HepG2 (cell line): ENCODE measurements around the gene FMNL1. TPM values are rescaled to one million over a fixed set of nuclear protein-coding genes. Genes with fewer than 3 reads are reported as not detected.

Experiments used
- HIVEP1 ChIP-seq: sonication (generic); formaldehyde crosslinking; IDR thresholded peaks from 2 replicates; pipeline ENCODE4 v1.4.0; 2020; ENCODE audit warnings: mild to moderate bottlenecking, missing genetic modification reagents
- HNRNPLL ChIP-seq: fragments of 200-400 bp; formaldehyde crosslinking; IDR thresholded peaks from 2 replicates; pipeline ENCODE4 v1.6.1; 2017; ENCODE audit warnings: mild to moderate bottlenecking, low read depth, low read length; ENCODE audit not compliant: poor library complexity, severe bottlenecking
- KDM2A ChIP-seq: sonication (generic); formaldehyde crosslinking; IDR thresholded peaks from 2 replicates; pipeline ENCODE4 v1.4.0; 2020; ENCODE audit warnings: low read depth, missing genetic modification reagents, borderline replicate concordance
- MAF1 ChIP-seq: sonication (generic); formaldehyde crosslinking; IDR thresholded peaks from 2 replicates; pipeline ENCODE4 v1.5.0; 2020; ENCODE audit warnings: missing genetic modification reagents, borderline replicate concordance
- PCBP1 ChIP-seq: fragments of 200-400 bp; formaldehyde crosslinking; IDR thresholded peaks from 2 replicates; pipeline ENCODE4 v1.6.1; 2017; ENCODE audit warnings: mild to moderate bottlenecking, low read depth, low read length, borderline replicate concordance
- SALL1 ChIP-seq: sonication (generic); formaldehyde crosslinking; IDR thresholded peaks from 2 replicates; pipeline ENCODE4 v1.8.0; 2022; ENCODE audit warnings: mild to moderate bottlenecking, missing genetic modification reagents
- ZBTB2 ChIP-seq: sonication (generic); formaldehyde crosslinking; IDR thresholded peaks from 2 replicates; pipeline ENCODE4 v1.8.0; 2022; ENCODE audit warnings: low read depth, missing genetic modification reagents
- ZFX ChIP-seq: sonication (generic); formaldehyde crosslinking; IDR thresholded peaks from 2 replicates; pipeline ENCODE4 v1.4.0; 2020; ENCODE audit warnings: mild to moderate bottlenecking, low read depth, missing genetic modification reagents, moderate library complexity
- ZNF180 ChIP-seq: sonication (generic); formaldehyde crosslinking; IDR thresholded peaks from 2 replicates; pipeline ENCODE4 v1.4.0; 2020; ENCODE audit warnings: low read depth, missing genetic modification reagents, borderline replicate concordance
- ZNF275 ChIP-seq: sonication (generic); formaldehyde crosslinking; IDR thresholded peaks from 2 replicates; pipeline ENCODE4 v1.8.0; 2022; ENCODE audit warnings: missing genetic modification reagents, mild to moderate bottlenecking, inconsistent platforms, borderline replicate concordance
- ZNF343 ChIP-seq: sonication (generic); formaldehyde crosslinking; IDR thresholded peaks from 2 replicates; pipeline ENCODE4 v1.4.0; 2020; ENCODE audit warnings: mild to moderate bottlenecking, missing genetic modification reagents
- ZNF546 ChIP-seq: sonication (generic); formaldehyde crosslinking; conservative IDR thresholded peaks from 2 replicates; pipeline ENCODE4 v1.8.1; 2023; ENCODE audit warnings: mild to moderate bottlenecking, missing genetic modification reagents
- polyA plus RNA-seq, 8 experiments: library from polyadenylated mRNA; depleted of rRNA in 3 of 8; stranded (reverse) in 7 of 8; unstranded in 1 of 8; fragments of >200 nt; fragmentation: Illumina TruSeq in 4 of 8; extraction: Trizol in 4 of 8; gene quantifications; 2 replicates each; pipeline versions ENCODE4 v1.2.1 to v1.2.3, GENCODE V29; 2011 to 2016; ENCODE audit warnings: low read depth in 4 of 8, missing spikeins in 1 of 8, mixed read lengths in 1 of 8; ENCODE audit not compliant: insufficient read depth in 1 of 8
- total RNA-seq, 5 experiments: library from RNA; depleted of rRNA; stranded (reverse); fragments of >200 nt; fragmentation: Illumina TruSeq; extraction: Trizol; gene quantifications; 2 replicates each; pipeline ENCODE4 v1.2.3, GENCODE V29; 2016; ENCODE audit warnings: low read depth in 1 of 5
- TF ChIP-seq, protein P1 (sequence below): sonication (generic); formaldehyde crosslinking; conservative IDR thresholded peaks from 2 replicates; pipeline ENCODE4 v1.5.0; 2020; ENCODE audit warnings: missing genetic modification reagents
- TF ChIP-seq, protein P2 (sequence below): sonication (generic); formaldehyde crosslinking; IDR thresholded peaks from 2 replicates; pipeline ENCODE4 v1.5.0; 2020; ENCODE audit warnings: mild to moderate bottlenecking, missing genetic modification reagents, borderline replicate concordance
- TF ChIP-seq, protein P3 (sequence below): sonication (generic); formaldehyde crosslinking; IDR thresholded peaks from 2 replicates; pipeline ENCODE4 v1.4.0; 2020; ENCODE audit warnings: missing genetic modification reagents, borderline replicate concordance
- TF ChIP-seq, protein P4 (sequence below): sonication (generic); formaldehyde crosslinking; IDR thresholded peaks from 2 replicates; pipeline ENCODE4 v1.4.0; 2020; ENCODE audit warnings: missing genetic modification reagents

The FMNL1 gene
- total and polyA plus RNA-seq, 2 of the 13 experiments (the other 11 are each of a cell fraction or from before 2014, with no cell fraction given), result 0.53 to 0.70 TPM

GRCh38 chr17:45231481-45232116 is 9.9 kb downstream of the FMNL1 start (continued):
- TF ChIP-seq ZBTB2 (CRISPR knock-in tag), result no peak
- no peak for TF ChIP-seq ZNF546
- TF ChIP-seq SALL1, result peak; percentile 26; the same call in 1 of the 2 replicates
- TF ChIP-seq MAF1 (CRISPR knock-in tag), result 0 out of 2 replicates have a peak, but pooled peaks have one; percentile 41
- no peak for TF ChIP-seq PCBP1
- peak; percentile 30 for TF ChIP-seq HIVEP1
- 0 out of 2 replicates have a peak, but pooled peaks have one; percentile 27 for TF ChIP-seq ZNF343
- no peak for TF ChIP-seq HNRNPLL
- TF ChIP-seq ZNF180 (CRISPR knock-in tag), result peak; percentile 44; the same call in 1 of the 2 replicates
- TF ChIP-seq ZNF275 (CRISPR knock-in tag), result 0 out of 2 replicates have a peak, but pooled peaks have one; percentile 47
- TF ChIP-seq, protein P1, sequence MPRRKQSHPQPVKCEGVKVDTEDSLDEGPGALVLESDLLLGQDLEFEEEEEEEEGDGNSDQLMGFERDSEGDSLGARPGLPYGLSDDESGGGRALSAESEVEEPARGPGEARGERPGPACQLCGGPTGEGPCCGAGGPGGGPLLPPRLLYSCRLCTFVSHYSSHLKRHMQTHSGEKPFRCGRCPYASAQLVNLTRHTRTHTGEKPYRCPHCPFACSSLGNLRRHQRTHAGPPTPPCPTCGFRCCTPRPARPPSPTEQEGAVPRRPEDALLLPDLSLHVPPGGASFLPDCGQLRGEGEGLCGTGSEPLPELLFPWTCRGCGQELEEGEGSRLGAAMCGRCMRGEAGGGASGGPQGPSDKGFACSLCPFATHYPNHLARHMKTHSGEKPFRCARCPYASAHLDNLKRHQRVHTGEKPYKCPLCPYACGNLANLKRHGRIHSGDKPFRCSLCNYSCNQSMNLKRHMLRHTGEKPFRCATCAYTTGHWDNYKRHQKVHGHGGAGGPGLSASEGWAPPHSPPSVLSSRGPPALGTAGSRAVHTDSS, result peak; percentile 55; the same call in 1 of the 2 replicates
- peak; percentile 51; the same call in 1 of the 2 replicates for TF ChIP-seq ZFX (CRISPR knock-in tag)
- TF ChIP-seq, protein P2, sequence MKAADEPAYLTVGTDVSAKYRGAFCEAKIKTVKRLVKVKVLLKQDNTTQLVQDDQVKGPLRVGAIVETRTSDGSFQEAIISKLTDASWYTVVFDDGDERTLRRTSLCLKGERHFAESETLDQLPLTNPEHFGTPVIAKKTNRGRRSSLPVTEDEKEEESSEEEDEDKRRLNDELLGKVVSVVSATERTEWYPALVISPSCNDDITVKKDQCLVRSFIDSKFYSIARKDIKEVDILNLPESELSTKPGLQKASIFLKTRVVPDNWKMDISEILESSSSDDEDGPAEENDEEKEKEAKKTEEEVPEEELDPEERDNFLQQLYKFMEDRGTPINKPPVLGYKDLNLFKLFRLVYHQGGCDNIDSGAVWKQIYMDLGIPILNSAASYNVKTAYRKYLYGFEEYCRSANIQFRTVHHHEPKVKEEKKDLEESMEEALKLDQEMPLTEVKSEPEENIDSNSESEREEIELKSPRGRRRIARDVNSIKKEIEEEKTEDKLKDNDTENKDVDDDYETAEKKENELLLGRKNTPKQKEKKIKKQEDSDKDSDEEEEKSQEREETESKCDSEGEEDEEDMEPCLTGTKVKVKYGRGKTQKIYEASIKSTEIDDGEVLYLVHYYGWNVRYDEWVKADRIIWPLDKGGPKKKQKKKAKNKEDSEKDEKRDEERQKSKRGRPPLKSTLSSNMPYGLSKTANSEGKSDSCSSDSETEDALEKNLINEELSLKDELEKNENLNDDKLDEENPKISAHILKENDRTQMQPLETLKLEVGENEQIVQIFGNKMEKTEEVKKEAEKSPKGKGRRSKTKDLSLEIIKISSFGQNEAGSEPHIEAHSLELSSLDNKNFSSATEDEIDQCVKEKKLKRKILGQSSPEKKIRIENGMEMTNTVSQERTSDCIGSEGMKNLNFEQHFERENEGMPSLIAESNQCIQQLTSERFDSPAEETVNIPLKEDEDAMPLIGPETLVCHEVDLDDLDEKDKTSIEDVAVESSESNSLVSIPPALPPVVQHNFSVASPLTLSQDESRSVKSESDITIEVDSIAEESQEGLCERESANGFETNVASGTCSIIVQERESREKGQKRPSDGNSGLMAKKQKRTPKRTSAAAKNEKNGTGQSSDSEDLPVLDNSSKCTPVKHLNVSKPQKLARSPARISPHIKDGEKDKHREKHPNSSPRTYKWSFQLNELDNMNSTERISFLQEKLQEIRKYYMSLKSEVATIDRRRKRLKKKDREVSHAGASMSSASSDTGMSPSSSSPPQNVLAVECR (CRISPR knock-in tag), result peak; percentile 31; the same call in 1 of the 2 replicates
- TF ChIP-seq, protein P3, sequence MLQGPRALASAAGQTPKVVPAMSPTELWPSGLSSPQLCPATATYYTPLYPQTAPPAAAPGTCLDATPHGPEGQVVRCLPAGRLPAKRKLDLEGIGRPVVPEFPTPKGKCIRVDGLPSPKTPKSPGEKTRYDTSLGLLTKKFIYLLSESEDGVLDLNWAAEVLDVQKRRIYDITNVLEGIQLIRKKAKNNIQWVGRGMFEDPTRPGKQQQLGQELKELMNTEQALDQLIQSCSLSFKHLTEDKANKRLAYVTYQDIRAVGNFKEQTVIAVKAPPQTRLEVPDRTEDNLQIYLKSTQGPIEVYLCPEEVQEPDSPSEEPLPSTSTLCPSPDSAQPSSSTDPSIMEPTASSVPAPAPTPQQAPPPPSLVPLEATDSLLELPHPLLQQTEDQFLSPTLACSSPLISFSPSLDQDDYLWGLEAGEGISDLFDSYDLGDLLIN (CRISPR knock-in tag), result 0 out of 2 replicates have a peak, but pooled peaks have one; percentile 34
- TF ChIP-seq, protein P4, sequence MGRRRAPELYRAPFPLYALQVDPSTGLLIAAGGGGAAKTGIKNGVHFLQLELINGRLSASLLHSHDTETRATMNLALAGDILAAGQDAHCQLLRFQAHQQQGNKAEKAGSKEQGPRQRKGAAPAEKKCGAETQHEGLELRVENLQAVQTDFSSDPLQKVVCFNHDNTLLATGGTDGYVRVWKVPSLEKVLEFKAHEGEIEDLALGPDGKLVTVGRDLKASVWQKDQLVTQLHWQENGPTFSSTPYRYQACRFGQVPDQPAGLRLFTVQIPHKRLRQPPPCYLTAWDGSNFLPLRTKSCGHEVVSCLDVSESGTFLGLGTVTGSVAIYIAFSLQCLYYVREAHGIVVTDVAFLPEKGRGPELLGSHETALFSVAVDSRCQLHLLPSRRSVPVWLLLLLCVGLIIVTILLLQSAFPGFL, result 0 out of 2 replicates have a peak, but pooled peaks have one; percentile 48
- TF ChIP-seq KDM2A, result peak; percentile 75; the same call in 1 of the 2 replicates
